ENCODE results near the gene CD55. TPM values are rescaled to one million over a fixed set of nuclear protein-coding genes. Genes with fewer than 3 reads are reported as not detected.

The CD55 gene
- total and polyA plus RNA-seq, 2 of the 13 experiments (the other 11 are each of a cell fraction or from before 2014, with no cell fraction given), result 6.0 to 56.0 TPM

DNA sequence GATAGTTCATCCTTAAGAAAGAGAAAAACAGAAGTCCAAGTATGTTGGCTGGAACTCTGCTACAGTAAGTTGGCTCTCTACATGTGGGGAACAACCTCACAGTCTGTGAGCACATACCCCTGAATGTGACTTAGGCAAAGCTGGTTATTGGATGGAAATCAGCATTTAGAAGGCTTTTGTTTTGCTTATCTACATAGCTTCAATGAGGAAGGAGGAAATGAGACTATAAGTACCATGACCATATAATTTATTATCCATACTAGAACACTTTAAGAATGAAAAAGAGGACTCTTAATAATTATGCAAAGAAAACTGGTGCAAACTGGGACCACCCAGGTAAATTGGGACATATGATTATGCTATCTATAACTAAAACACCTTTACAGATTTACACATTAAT is 31.7 kb upstream of the CD55 start:
- H3K27ac ChIP-seq (ENCODE audit: extremely low read length, insufficient read depth, low read length), result no peak overlapping the region
- intact Hi-C loops (cut with micrococcal nuclease; ENCODE audit: unreplicated experiment) (no loop called here), in situ Hi-C loops (cut with HindIII; ENCODE audit: extremely low pct_ligation_motif_present, low pct_unique_long_range_greater_than_20kb) (no loop called here)
- CTCF ChIA-PET (ENCODE audit: low intra/inter-chr PET ratio, low total read pairs), result no interaction called here
- H3K4me3 ChIP-seq (replicated peaks in 1 of 3; ENCODE audit: insufficient read depth in 1 of 3, low read depth in 2 of 3, low read length in 3 of 3), result no peak overlapping the region
- peaks cover 8% of the 10 kb centered on the region; the same call in 1 of the 2 replicates for H3K9me3 ChIP-seq (ENCODE audit: low read length)
- no peak for FAIRE-seq
- no peaks in the 10 kb centered on the region for H3K4me1 ChIP-seq (ENCODE audit: insufficient read depth, low read length)
- no peak overlapping the region for H2AFZ ChIP-seq (ENCODE audit: low read length)
- H3K79me2 ChIP-seq (ENCODE audit: insufficient read depth, low read length), result no peaks in the 10 kb centered on the region
- no peak overlapping the region for H3K4me2 ChIP-seq (ENCODE audit: low read depth, low read length)
- POLR2A ChIA-PET, result no interaction called here
- H3K9ac ChIP-seq (ENCODE audit: insufficient read depth, low read depth, low read length), result no peak overlapping the region
- no peaks in the 10 kb centered on the region for H3K36me3 ChIP-seq (replicated peaks in 1 of 2; ENCODE audit: control insufficient read depth in 1 of 2, insufficient read depth in 2 of 2, low read length in 2 of 2)
- no TSS peak for BruUV-seq (replicated peaks)
- no peaks in the 10 kb centered on the region for H3K27me3 ChIP-seq (ENCODE audit: control insufficient read depth in 1 of 2, insufficient read depth in 2 of 2, low read length in 2 of 2)
- ATAC-seq, result no peak
- H4K20me1 ChIP-seq (ENCODE audit: insufficient read depth, low read length), result no peaks in the 10 kb centered on the region
- no peak for DNase-seq (ENCODE audit: low spot score)
- TF ChIP-seq, protein P1, sequence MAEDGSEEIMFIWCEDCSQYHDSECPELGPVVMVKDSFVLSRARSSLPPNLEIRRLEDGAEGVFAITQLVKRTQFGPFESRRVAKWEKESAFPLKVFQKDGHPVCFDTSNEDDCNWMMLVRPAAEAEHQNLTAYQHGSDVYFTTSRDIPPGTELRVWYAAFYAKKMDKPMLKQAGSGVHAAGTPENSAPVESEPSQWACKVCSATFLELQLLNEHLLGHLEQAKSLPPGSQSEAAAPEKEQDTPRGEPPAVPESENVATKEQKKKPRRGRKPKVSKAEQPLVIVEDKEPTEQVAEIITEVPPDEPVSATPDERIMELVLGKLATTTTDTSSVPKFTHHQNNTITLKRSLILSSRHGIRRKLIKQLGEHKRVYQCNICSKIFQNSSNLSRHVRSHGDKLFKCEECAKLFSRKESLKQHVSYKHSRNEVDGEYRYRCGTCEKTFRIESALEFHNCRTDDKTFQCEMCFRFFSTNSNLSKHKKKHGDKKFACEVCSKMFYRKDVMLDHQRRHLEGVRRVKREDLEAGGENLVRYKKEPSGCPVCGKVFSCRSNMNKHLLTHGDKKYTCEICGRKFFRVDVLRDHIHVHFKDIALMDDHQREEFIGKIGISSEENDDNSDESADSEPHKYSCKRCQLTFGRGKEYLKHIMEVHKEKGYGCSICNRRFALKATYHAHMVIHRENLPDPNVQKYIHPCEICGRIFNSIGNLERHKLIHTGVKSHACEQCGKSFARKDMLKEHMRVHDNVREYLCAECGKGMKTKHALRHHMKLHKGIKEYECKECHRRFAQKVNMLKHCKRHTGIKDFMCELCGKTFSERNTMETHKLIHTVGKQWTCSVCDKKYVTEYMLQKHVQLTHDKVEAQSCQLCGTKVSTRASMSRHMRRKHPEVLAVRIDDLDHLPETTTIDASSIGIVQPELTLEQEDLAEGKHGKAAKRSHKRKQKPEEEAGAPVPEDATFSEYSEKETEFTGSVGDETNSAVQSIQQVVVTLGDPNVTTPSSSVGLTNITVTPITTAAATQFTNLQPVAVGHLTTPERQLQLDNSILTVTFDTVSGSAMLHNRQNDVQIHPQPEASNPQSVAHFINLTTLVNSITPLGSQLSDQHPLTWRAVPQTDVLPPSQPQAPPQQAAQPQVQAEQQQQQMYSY (CRISPR knock-in tag; IDR thresholded peaks at IDR 0.05), result no peak
- TF ChIP-seq KLF16 (CRISPR knock-in tag; IDR thresholded peaks at IDR 0.05) (no peak), GPN1 (CRISPR knock-in tag; IDR thresholded peaks at IDR 0.05; ENCODE audit: borderline replicate concordance) (no peak), STAT5B (CRISPR knock-in tag; IDR thresholded peaks at IDR 0.05) (no peak), ZNF33B (CRISPR knock-in tag; IDR thresholded peaks at IDR 0.05) (no peak), ZNF607 (CRISPR knock-in tag; IDR thresholded peaks at IDR 0.05; ENCODE audit: borderline replicate concordance) (no peak)
- TF ChIP-seq, protein P2, sequence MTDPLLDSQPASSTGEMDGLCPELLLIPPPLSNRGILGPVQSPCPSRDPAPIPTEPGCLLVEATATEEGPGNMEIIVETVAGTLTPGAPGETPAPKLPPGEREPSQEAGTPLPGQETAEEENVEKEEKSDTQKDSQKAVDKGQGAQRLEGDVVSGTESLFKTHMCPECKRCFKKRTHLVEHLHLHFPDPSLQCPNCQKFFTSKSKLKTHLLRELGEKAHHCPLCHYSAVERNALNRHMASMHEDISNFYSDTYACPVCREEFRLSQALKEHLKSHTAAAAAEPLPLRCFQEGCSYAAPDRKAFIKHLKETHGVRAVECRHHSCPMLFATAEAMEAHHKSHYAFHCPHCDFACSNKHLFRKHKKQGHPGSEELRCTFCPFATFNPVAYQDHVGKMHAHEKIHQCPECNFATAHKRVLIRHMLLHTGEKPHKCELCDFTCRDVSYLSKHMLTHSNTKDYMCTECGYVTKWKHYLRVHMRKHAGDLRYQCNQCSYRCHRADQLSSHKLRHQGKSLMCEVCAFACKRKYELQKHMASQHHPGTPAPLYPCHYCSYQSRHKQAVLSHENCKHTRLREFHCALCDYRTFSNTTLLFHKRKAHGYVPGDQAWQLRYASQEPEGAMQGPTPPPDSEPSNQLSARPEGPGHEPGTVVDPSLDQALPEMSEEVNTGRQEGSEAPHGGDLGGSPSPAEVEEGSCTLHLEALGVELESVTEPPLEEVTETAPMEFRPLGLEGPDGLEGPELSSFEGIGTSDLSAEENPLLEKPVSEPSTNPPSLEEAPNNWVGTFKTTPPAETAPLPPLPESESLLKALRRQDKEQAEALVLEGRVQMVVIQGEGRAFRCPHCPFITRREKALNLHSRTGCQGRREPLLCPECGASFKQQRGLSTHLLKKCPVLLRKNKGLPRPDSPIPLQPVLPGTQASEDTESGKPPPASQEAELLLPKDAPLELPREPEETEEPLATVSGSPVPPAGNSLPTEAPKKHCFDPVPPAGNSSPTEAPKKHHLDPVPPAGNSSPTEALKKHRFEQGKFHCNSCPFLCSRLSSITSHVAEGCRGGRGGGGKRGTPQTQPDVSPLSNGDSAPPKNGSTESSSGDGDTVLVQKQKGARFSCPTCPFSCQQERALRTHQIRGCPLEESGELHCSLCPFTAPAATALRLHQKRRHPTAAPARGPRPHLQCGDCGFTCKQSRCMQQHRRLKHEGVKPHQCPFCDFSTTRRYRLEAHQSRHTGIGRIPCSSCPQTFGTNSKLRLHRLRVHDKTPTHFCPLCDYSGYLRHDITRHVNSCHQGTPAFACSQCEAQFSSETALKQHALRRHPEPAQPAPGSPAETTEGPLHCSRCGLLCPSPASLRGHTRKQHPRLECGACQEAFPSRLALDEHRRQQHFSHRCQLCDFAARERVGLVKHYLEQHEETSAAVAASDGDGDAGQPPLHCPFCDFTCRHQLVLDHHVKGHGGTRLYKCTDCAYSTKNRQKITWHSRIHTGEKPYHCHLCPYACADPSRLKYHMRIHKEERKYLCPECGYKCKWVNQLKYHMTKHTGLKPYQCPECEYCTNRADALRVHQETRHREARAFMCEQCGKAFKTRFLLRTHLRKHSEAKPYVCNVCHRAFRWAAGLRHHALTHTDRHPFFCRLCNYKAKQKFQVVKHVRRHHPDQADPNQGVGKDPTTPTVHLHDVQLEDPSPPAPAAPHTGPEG (CRISPR knock-in tag; IDR thresholded peaks at IDR 0.05), result no peak
- TF ChIP-seq, protein P3, sequence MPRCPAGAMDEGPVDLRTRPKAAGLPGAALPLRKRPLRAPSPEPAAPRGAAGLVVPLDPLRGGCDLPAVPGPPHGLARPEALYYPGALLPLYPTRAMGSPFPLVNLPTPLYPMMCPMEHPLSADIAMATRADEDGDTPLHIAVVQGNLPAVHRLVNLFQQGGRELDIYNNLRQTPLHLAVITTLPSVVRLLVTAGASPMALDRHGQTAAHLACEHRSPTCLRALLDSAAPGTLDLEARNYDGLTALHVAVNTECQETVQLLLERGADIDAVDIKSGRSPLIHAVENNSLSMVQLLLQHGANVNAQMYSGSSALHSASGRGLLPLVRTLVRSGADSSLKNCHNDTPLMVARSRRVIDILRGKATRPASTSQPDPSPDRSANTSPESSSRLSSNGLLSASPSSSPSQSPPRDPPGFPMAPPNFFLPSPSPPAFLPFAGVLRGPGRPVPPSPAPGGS (CRISPR knock-in tag; IDR thresholded peaks at IDR 0.05), result no peak
